ENCODE results near the gene KDM4F. TPM values are rescaled to one million over a fixed set of nuclear protein-coding genes. Genes with fewer than 3 reads are reported as not detected.
A peak's percentile ranks its signal among the peaks of the same experiment; 100 is the strongest.

KDM4F gene
- total RNA-seq, 1 donor from 2014 or later, result not detected

DNA sequence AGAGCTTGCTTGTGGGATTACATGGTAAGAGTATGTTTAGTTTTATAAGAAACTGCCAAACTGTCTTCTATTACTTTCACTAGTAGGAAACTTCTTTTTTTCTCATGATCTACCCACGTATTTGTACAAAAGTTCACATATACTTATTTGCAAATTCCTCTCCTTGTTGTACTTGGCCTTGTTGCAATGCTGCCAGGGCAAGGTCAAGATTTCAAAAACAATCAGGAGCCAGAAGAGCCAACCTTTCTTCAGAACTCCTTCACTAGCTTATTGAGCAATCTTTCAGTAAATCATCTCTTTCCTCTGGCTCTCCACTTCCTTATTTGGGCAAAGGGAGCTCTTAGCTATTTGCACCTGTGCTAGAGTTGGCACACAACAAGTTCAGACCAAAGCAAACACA is 27.2 kb downstream of the KDM4F start:
- Mint-ChIP-seq H3K9me3 (ENCODE audit: unreplicated experiment) (no peaks in the 10 kb centered on the region), H3K27me3 (ENCODE audit: unreplicated experiment) (no peaks in the 10 kb centered on the region), H3K4me3 (ENCODE audit: unreplicated experiment) (no peak overlapping the region), H3K27ac (ENCODE audit: unreplicated experiment) (peak overlapping the region; percentile 91), H3K4me1 (ENCODE audit: unreplicated experiment) (peaks cover 78% of the 10 kb centered on the region), H3K36me3 (ENCODE audit: unreplicated experiment) (peaks cover 3% of the 10 kb centered on the region)
- DNase-seq (ENCODE audit: extremely low spot score, unreplicated experiment), result no peak
- TF ChIP-seq, protein P1, sequence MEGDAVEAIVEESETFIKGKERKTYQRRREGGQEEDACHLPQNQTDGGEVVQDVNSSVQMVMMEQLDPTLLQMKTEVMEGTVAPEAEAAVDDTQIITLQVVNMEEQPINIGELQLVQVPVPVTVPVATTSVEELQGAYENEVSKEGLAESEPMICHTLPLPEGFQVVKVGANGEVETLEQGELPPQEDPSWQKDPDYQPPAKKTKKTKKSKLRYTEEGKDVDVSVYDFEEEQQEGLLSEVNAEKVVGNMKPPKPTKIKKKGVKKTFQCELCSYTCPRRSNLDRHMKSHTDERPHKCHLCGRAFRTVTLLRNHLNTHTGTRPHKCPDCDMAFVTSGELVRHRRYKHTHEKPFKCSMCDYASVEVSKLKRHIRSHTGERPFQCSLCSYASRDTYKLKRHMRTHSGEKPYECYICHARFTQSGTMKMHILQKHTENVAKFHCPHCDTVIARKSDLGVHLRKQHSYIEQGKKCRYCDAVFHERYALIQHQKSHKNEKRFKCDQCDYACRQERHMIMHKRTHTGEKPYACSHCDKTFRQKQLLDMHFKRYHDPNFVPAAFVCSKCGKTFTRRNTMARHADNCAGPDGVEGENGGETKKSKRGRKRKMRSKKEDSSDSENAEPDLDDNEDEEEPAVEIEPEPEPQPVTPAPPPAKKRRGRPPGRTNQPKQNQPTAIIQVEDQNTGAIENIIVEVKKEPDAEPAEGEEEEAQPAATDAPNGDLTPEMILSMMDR (IDR thresholded peaks at IDR 0.05), result no peak

DNA sequence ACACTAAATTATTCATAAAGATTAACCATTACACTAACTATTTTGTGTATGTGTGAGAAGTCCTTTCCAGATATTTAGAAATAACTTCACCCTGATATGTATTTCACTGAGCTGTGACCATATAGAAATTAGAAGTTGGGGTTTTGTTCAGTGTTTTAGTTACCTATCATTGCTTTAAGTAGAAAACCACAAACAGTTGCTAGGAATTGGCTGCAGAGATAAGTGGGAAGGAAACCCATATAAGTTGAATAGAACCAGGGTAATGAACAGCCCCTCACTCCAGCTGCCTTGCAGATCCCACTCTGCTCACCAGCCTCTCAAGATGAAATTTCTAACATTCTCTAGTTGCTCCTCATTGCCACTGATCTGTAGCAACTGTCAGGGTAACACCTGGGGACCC is 27.8 kb downstream of the KDM4F start:
- TF ChIP-seq, protein P1 (IDR thresholded peaks at IDR 0.05), result no peak
- Mint-ChIP-seq H3K4me1 (ENCODE audit: unreplicated experiment) (peaks cover 83% of the 10 kb centered on the region), H3K36me3 (ENCODE audit: unreplicated experiment) (no peaks in the 10 kb centered on the region), H3K27ac (ENCODE audit: unreplicated experiment) (peak overlapping the region; percentile 91), H3K4me3 (ENCODE audit: unreplicated experiment) (no peak overlapping the region), H3K27me3 (ENCODE audit: unreplicated experiment) (no peaks in the 10 kb centered on the region), H3K9me3 (ENCODE audit: unreplicated experiment) (no peaks in the 10 kb centered on the region)
- DNase-seq (ENCODE audit: extremely low spot score, unreplicated experiment), result no peak

DNA sequence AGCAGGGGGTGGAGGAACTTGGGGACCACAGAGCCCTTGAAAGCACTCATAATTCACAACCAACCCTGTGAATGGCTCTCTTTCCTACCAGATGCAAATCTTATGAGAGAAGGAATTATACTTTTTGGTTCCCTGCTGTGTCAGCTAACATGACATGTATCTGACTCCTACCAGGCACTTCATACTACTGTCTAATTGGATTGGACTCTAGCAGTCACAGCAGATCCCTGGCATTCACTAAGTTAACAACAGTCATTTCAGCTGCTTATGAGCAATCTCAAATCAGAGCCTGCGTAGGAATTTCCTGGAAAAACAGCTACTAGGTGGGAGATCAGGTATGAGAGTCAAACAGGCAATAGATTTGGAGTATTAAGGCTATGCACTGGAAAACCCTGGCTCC is 29.3 kb downstream of the KDM4F start:
- Mint-ChIP-seq H3K4me1 (ENCODE audit: unreplicated experiment) (peaks cover 88% of the 10 kb centered on the region), H3K9me3 (ENCODE audit: unreplicated experiment) (no peaks in the 10 kb centered on the region), H3K27ac (ENCODE audit: unreplicated experiment) (peak overlapping the region; percentile 48), H3K27me3 (ENCODE audit: unreplicated experiment) (no peaks in the 10 kb centered on the region), H3K4me3 (ENCODE audit: unreplicated experiment) (no peak overlapping the region), H3K36me3 (ENCODE audit: unreplicated experiment) (no peaks in the 10 kb centered on the region)
- TF ChIP-seq, protein P1 (IDR thresholded peaks at IDR 0.05), result no peak
- no peak for DNase-seq (ENCODE audit: extremely low spot score, unreplicated experiment)

DNA sequence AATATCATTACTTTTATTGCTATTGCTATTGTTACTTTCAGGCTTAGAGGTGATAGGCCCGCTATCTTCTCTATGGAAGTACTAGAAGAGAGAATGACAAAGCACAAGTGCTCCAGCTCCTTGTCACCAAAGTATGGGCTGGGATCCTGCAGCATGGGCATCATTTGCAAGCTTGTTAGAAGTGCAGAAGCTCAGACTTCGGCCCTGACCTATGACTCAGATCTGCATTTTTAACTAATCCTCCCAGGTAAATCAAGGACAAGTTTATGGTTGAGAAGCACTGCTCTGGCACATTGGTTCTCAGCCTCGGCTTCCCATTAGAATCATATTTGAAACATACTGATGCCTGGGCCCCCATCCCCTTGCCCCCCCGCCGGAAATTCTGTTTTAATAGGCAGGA is 31.8 kb downstream of the KDM4F start:
- peaks cover 67% of the 10 kb centered on the region for H3K4me1 Mint-ChIP-seq (ENCODE audit: unreplicated experiment)
- TF ChIP-seq, protein P1 (IDR thresholded peaks at IDR 0.05), result no peak
- no peaks in the 10 kb centered on the region for H3K9me3 Mint-ChIP-seq (ENCODE audit: unreplicated experiment)
- peaks cover 3% of the 10 kb centered on the region for H3K27me3 Mint-ChIP-seq (ENCODE audit: unreplicated experiment)
- peak overlapping the region; percentile 93 for H3K27ac Mint-ChIP-seq (ENCODE audit: unreplicated experiment)
- no peak for DNase-seq (ENCODE audit: extremely low spot score, unreplicated experiment)
- no peaks in the 10 kb centered on the region for H3K36me3 Mint-ChIP-seq (ENCODE audit: unreplicated experiment)
- no peak overlapping the region for H3K4me3 Mint-ChIP-seq (ENCODE audit: unreplicated experiment)

DNA sequence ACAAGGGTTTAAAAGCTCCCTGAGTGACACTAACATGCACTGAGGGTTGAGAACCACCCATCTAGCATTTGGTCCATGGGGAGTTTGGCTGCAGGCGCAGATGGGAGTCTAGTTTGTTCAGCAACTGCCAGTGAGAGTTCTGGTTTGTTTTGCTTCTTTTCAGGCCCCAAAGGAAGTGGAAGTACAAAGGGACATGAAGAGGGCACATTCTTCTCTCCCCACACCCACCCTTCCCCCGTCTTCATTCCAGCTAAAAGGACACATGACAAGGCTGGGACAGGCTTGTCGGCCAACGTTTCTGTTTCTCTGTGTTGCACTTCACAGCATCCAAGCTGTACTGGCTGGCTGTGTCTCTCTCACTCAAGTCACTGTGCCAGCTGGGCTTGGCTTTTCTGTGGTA is 32.2 kb downstream of the KDM4F start:
- no peaks in the 10 kb centered on the region for H3K36me3 Mint-ChIP-seq (ENCODE audit: unreplicated experiment)
- H3K4me3 Mint-ChIP-seq (ENCODE audit: unreplicated experiment), result peak overlapping the region; percentile 40
- H3K9me3 Mint-ChIP-seq (ENCODE audit: unreplicated experiment), result no peaks in the 10 kb centered on the region
- peak overlapping the region; percentile 93 for H3K27ac Mint-ChIP-seq (ENCODE audit: unreplicated experiment)
- TF ChIP-seq, protein P1 (IDR thresholded peaks at IDR 0.05), result no peak
- peaks cover 3% of the 10 kb centered on the region for H3K27me3 Mint-ChIP-seq (ENCODE audit: unreplicated experiment)
- no peak for DNase-seq (ENCODE audit: extremely low spot score, unreplicated experiment)
- H3K4me1 Mint-ChIP-seq (ENCODE audit: unreplicated experiment), result peaks cover 63% of the 10 kb centered on the region

All from osteocyte (in vitro differentiated cells).